Measurements from ENCODE around the gene MAEA.

Gene MAEA

DNA sequence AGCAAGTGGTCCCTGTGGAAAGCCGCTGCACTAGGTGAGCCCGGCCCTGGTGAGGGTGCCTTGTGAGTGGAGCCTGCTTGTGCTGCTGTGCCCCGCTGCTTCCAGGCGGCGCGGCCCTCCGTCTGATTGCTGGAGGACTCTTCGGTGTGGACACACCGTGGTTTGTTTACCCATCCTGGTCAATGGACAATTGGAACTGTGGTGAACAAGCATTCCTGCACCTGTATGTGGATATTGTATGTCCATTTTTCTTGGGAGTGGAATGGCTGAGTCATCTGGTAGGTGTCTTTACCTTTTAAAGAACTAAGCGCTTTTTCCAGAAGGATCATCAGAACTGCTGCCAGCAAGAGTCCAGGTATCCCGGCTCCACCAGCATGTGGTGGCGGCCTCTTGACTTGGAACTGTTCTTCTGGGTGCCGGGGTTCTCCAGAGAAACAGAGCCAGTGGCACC is 15.6 kb downstream of the MAEA start:
- no peak for FAIRE-seq

DNA sequence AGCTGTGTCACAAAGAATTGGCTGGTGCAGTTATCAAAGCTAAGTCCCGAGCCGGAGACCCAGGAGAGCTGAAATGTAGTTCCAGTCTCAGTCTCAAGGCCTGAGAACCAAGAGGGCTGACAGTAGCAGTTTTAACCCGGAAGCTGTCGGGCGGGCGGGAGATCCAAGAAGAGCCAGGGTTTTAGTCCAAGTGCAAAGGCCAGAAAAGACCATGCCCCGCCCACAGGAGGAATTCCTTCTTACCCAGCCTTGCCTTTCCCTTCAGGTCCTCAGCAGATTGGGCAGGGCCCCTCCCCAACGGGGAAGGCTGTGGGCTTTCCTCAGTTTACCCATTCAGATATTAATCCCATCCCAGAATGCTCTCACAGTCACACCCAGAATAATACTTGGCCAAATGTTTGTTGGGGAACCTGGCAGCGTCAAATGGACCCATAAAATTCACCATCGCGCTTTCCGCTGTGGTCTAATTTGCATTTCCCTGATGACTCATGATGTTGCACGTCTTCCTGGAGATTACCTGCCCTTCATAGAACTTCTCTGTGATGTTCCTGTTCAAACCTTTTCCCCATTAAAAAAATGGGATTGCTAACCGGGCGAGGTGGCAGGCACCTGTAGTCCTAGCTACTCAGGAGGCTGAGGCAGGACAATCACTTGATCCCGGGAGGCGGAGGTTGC is 16.2 kb downstream of the MAEA start:
- FAIRE-seq = no peak

DNA sequence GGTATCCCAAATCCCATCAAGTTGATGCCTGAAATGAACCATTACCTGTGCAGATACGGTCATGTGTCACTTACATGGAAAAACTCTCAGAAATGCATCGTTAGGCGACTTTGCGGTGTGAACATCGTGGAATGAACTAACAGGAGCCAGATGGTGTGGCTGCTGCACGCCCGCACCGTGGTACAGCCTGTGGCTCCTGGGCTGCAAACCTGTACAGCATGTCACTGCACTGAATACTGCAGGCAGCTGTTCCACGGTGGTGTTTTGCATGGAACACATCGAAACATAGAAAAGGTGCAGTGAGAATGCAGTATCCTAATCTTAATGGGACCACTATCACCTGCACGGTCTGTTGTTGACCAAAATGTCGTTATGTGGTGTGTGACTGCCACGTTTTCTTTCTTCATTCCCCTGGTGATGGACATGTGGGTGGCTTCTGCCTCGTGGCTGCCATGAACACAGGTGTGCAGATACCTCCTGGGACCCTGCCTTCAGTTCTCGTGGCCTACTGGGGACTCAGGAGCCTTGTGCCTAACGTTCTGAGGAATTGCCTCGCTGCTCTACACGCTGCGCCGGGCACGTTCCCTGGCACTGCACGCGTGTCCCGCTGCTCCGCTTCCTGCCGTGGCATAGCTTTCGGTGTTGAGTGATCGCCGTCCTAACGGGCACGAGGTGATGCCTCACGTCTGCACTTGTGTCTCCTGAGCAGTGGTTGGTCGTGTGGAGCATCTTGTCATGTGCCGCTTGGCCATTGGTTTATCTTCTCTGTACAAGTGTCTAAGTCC is 18.5 kb downstream of the MAEA start:
- no peak for FAIRE-seq

DNA sequence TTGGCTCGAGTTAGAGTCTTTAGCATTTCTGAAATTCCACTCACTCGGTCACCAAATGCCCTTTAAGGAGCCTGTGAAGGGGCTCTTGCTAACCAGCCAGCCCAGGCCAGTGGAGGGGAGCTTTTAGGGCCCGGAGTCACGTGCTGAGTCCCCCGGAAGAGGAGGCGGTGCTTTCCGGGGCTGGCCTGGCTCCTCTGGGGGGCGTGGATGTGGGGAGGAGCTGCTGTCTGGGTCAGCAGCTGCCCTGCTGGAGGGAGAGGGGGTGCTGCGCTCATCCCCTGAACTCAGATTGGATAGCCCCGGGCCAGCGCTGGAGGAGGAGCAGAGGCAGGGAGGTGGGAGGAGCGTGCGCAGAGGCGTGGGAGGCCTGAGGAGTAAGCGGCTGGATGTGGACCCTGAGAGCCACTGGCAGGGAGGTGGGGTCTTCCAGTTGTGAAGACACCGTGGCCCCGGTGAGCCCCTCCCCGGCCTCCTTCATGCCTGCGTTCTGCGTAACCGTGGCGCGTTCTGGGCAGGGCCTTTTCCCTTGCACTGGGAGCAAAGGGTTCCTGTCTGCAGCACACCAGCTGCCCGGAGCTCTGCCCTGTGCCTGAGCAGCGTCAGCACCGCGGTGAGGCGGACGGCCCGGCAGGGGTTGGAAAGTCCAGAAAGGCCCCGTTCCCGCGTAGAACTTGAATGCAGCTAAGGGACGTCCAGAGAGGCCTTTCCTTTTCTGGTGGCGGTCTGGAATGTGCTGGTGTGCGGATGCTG is 19.7 kb downstream of the MAEA start:
- no peak for FAIRE-seq

DNA sequence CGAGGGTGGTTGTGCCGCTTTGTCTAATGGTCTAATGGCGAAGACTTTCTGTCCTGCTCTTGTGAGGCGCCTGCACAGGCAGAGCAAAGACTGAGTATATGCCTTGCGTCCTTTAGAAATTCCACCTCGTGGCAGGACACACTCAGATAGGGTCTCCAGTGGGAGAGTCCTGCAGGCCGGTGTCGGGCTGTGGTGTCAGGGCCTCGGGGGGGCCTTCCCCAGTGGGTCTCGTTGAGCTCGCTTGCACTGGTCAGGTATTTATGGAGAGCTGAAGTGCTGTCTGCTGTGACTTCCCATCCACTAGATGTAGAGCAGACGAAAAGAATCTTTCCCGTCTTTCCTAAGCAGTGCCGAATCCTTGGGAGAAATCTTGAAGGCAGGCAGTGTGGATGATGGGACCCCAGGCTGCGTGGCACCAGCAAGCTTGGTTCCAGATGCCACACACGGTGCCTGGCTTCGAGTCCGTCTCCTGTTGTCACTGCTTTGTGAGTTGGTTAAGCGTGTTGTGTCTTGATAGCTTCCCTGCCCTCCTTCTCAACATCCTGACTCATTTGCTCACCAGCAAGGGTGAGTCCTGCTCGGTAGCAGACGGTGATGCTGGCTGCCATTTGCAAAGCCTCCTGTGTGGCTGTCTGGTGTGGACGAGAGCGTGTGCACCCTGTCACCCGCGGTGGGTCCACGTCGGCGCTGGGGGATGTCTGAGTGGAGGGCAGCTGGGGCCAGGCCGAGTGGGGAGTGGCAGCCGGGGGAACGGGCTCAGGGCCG is 20.5 kb downstream of the MAEA start:
- FAIRE-seq = no peak

DNA sequence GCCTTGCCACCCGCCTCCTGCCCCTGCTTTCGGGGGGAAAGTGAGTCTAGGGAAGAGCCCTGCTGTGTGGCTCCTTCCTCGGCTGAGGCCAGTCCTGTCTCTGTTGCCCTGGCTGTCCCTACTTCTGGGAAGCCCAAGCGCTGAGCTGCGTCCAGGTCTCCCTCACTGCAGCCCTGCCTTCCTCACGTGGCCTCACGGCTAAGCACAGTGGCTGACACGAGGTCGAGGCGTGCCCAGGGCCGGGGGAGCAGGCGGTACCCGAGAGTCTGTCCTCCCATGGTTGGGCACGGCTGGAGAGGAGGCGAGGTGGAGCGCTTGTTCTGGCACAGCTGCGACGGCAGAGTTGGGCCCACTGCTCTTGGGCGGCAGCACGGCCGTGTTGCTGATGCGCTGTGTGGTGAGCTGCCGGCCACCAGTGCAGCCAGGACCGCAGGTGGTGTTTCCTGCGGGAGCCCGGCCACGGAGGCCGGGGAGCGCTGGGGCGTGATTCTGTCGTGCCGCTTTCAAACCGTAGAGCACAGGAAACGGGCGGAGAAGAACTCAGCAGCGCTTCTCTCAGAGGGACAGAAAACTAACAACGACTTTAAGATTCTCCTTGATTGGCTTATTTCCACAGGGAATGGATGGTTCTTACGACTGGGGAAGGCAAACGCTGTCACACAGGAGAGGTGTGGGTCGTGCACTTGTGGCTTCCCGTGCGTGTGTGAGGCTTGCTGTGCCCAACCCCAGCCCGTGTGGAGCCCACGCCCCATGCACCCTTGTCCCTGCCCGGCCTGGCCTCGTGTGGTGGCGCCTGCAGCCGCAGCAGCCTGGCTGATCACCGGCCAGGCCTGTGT is 21.3 kb downstream of the MAEA start:
- FAIRE-seq = no peak

DNA sequence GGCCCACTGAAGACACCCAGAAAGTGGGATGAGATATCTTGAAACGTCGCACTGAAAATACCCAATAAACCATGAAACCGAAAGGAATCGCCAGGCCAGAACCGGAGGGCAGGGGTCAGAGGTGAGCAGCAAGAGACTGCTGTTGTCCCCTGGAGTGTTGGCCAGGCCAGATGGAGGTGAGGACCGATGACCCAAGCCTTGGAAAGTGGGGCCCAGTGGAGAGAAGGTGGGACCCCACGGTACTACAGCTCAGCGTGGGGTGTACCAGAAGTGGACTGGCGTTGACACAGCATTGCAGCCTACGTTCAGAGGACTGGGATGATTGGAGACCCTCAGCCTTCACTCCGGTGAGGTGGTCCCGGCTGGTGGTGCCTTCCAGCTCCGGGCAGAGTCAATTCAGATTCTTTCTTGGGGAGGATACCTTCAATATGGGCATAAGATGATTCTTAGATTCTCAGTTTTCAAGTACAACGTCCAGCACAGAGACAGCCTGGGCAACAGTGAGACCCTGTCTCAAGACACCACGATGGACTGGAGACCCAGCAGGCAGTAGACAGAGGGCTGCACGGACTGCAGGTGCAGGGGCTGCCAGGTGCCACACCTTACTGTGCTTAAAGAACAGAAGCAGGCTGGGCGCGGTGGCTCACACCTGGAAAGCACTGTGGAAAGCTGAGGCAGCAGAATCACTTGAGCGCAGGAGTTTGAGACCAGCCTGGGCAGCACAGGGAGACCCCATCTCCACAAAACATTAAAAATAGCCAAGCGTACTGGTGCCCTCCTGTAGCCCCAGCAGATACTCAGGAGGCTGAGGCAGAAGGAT is 23.3 kb downstream of the MAEA start:
- no peak for FAIRE-seq

DNA sequence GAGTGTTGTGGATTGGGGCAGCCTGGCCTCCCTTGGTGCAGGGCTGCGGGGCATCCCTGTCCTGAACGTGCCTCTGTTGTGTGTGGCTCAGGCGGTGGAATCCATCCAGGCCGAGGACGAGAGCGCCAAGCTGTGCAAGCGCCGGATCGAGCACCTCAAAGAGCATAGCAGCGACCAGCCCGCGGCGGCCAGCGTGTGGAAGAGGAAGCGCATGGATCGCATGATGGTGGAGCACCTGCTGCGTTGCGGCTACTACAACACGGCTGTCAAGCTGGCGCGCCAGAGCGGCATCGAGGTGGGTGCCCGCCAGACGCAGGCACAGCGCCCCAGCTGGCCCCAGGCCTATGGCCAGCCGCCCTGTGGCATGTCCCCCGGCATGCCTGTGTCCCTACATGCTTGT is 25.6 kb downstream of the MAEA start:
- no peak for FAIRE-seq

DNA sequence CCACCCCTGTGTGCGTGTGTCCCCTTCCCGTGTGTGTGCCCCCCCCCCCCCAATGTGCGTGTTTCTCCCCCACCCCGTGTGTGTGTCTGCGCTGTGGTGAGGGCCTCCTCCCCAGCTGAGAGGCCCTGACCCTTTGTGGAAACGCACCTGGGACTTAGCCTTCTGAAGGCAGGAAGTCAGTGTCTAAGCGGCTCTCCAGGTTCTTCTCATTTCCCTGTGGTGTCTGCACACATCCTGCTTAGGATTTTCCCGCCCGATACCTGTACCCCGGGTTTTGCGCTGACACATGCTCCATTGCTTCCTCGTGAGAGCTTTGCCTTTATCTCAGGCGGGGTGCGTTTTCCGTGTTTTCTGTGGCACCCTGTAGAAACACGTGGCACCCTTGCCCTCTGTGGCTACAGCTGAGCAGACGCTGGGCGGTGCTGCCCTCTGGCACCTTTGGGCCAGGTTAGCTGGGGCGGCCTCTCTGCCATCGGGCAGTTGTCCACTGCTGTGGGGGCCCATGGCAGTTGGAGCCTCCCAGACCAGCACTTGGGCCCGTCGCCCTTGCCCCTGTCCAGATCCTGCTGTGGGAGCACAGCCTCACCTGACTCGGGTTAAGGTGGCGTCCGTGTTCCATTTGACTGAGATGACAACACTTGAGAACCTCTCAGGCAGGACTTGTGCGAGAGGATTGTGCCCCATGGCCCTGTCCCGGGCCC is 26.3 kb downstream of the MAEA start:
- no peak for FAIRE-seq

DNA sequence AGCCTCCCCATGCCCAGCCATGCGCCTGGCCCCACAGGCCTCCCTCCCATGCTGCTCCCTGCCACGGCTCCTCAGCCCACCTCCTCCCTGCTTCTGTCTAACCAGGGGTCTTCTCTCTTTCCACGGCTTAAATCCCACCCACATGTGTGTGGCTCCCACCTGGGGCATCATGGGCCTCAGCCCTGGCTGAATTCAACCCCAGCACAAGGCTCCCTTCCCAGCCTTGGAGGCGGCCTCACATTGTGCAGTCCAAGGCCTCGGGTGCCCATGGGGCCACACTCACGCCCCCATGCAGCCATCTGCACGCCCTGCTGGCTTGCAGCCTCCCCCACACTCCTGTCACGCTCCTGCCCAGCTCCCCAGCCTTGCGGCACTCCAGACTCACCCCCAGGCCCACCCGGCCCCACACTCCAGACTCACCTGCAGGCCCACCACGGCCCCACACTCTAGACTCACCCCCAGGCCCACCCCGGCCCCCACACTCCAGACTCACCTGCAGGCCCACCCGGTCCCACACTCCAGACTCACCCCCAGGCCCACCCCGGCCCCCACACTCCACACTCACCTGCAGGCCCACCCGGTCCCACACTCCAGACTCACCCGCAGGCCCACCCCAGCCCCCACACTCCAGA is 27.0 kb downstream of the MAEA start:
- no peak for FAIRE-seq

DNA sequence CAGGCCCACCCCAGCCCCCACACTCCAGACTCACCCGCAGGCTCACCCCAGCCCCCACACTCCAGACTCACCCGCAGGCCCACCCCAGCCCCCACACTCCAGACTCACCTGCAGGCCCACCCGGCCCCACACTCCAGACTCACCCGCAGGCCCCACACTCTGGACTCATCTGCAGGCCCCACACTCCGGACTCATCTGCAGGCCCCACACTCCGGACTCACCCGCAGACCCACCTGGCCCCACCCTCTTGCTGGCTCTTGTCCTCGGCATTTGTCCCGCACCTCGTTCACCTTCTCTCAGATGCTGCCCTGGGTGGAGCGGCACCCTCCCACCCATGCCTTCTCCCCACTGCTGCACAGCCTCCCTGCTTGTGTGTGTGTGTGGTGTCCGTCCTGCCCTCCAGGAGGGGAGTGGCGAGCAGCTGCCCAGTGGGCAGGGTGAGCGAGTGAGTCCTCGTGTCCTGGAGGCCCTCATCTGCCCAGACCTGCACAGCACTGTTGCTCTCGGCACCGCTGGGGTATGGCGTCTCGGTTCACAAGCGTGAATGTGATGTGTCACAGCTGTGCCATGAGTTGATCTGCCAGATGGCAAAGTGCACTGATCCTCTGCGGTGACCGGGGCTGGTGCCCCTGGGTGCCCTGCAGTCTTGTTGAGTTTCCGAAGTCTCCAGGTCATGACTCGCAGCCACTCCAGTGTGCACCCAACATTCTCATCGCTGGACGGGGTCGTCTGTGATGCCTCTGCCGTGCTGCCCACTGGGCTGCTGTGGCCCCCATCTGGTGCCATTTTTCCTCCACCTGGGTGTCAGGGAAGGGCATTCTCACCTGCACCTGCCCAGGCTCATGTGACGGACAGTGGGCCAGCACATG is 27.7 kb downstream of the MAEA start:
- no peak for FAIRE-seq

DNA sequence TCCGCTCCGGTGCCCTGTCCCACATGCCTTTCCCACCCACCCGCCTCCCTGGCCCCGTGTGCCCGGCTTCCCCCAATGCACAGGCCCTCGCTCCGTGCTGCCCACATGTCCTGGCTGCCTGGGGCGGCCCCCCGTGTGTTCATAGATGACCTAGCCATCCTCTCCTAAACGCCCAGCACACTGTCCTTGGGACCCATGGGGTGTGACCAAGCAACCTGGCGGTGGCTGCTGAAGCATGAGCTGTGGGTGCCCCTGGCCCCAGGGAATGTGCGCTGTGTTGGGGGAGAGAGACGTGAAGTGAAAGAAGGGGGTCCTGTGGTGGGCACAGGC is 28.3 kb downstream of the MAEA start:
- FAIRE-seq = no peak

DNA sequence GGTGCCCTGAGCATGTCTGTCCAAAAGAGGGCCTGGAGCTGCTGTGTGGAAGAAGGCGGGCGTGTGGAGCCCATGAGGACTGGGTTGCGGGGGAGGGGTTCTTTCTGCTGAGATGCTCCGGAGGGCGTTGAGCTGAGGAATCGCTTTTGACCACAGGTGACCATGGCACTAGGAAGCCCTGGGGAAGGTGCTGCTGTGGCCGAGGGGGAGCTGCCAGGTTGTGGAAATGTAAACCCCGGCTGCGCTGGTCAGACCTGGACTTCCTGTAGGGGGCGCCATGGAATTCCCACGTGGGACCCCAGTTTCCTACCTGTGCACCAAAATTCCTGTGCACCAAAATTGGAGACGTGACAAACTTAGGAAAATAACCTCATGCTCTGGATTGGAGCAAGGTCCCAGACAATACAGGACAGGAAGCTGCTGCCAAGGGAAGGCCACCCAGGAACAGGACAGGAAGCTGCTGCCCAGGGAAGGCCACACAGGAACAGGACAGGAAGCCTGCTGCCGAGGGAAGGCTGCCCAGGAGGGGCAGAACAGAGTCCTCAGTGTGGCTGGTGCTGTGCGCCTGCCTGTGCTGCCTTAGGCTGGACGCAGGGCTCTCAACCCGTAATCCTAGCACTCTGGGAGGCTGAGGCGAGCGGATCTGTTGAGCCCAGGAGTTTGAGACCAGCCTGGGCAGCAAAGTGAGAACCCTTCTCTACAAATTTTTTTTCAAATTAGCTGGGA is 29.0 kb downstream of the MAEA start:
- no peak for FAIRE-seq

DNA sequence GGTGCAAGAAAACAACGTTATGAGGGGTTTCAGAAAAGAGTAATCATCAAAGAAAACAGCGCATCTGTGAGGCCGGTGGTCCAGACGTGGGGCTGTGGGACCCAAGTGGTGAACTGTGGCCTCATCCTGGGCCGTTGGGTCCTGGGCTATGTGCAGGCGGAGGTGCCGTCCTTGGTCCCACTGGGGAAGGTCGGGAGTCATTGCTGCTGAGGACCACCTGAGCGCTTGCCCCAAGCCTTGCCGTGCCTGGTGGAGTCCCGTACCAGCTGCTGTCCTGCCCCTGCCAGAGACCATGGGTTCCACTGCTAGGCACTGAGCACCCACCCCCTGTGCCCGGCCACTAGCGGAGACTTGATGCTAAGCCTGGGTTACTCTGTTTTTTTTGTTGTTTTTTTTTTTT is 31.8 kb downstream of the MAEA start:
- FAIRE-seq = no peak

DNA sequence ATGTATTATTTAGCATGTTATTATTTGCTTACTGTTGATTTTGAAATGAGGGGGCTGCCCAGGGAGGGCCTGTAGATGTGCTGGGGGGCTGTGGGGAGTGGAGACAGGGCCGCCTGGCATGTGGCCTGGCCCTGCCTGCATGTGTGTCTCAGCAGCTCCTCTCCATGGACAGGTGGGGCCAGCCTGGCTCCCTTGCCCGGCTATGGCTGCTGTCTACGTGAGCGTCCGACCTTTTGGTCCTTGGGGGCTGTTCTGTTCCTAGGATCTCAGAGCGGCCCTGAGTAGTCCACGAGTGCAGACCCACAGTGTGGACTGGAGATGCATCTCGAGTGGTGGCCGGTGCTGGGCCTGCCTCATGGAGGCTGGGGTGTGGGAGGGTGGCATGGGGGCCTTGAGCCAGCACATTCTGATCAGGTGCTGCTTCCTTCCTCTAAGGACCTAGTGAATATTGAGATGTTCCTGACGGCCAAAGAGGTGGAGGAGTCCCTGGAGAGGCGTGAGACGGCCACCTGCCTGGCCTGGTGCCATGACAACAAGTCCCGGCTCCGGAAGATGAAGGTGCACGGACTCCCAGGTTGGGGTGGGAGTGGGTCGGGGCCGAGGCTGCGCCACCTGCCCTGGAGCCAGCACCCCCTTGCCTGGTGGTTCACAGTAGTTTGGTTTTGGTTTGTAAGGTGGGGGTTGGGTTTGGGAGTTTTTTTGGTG is 32.4 kb downstream of the MAEA start:
- FAIRE-seq = no peak

DNA sequence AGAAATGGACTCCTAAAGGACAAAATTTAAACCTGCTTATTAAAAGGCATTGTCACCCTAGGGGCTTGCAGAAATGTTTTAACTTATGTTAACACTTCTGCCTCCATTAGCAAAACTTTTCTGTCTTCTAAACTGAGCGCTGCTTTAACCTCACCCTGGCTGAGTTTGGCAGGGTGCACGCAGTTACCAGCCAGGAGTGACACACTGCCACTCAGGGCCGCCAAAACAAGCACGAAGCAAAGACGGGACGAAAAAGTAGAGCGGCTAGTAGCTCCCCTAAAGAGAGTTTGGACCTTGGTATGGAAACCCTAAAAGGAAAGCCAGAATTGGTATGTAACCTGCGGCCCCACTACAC is 33.6 kb downstream of the MAEA start:
- FAIRE-seq = no peak

DNA sequence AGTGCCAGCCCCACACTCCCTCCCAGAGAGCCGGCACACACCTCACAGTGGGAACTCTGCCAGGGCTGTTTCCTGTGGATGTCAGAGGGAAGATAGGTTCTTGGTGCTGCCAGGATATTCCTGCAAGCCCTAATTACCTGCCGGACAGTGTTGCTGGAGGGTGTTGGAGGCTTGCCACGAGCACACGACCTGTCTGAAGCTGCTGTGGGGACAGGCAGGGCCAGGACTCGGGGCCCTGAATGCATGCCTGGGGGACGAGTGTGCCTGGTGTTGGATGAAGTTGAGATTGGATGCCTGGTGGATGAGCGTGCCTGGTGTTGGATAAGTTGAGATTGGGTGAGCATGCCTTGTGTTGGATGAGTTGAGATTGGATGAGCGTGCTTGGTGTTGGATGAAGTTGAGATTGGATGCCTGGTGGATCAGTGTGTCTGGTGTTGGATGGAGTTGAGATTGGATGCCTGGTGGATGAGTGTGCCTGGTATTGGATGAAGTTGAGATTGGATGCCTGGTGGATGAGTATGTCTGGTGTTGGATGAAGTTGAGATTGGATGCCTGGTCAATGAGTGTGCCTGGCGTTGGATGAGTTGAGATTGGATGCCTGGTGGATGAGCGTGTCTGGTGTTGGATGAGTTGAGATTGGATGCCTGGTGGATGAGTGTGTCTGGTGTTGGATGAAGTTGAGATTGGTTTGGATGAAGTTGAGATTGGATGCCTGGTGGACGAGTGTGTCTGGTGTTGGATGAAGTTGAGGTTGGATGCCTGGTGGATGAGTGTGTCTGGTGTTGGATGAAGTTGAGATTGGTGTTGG is 34.1 kb downstream of the MAEA start:
- FAIRE-seq = no peak
